Esophagus muscularis mucosa (tissue), 4 donors: ENCODE results near the gene POLQ. TPM values are rescaled to one million over a fixed set of nuclear protein-coding genes. Genes with fewer than 3 reads are reported as not detected.

Experiments used
- DNase-seq: peaks from one replicate; pipeline ENCODE4 v3.0.0-alpha.2; 2017; ENCODE audit errors: extremely low spot score
- H3K27ac ChIP-seq, 4 donors: fragments of 200-600 bp; sonication (generic); replicated peaks in 1 of 4; 1 replicate in 3 of 4; 2 replicates in 1 of 4; pipeline ENCODE4 v1.5.1; 2016 to 2019; ENCODE audit warnings: mild to moderate bottlenecking in 1 of 4
- H3K27me3 ChIP-seq, 4 donors: fragments of 200-600 bp; sonication (generic); one replicate each; pipeline versions ENCODE4 v1.5.1 to v1.6.0; 2016 to 2019
- H3K36me3 ChIP-seq, 4 donors: fragments of 200-600 bp; sonication (generic); one replicate each; pipeline ENCODE4 v1.5.1; 2016 to 2019
- H3K4me1 ChIP-seq, 4 donors: fragments of 200-600 bp; sonication (generic); one replicate each; pipeline ENCODE4 v1.5.1; 2016 to 2019
- H3K4me3 ChIP-seq, 4 donors: fragments of 200-600 bp; sonication (generic); 1 replicate in 2 of 4; 2 replicates in 2 of 4; pipeline ENCODE4 v1.5.1; 2016 to 2019; ENCODE audit warnings: mild to moderate bottlenecking in 4 of 4, moderate library complexity in 1 of 4
- H3K9me3 ChIP-seq, 4 donors: fragments of 200-600 bp; sonication (generic); 1 replicate in 3 of 4; 2 replicates in 1 of 4; pipeline ENCODE4 v1.5.1; 2016 to 2019
- CTCF ChIP-seq, 3 experiments: fragments of 200-600 bp in 2 of 3; fragments of 450-650 bp in 1 of 3; sonication (generic) in 2 of 3; IDR thresholded peaks; one replicate each; pipeline ENCODE4 v1.5.1; 2017 to 2019; ENCODE audit warnings: antibody characterized with exemption in 3 of 3, mild to moderate bottlenecking in 2 of 3, moderate library complexity in 1 of 3
- EP300 ChIP-seq: sonication (generic); formaldehyde crosslinking; IDR thresholded peaks from one replicate; pipeline ENCODE4 v1.6.1; 2017; ENCODE audit warnings: antibody characterized with exemption
- POLR2A ChIP-seq: fragments of 450-650 bp; IDR thresholded peaks from one replicate; pipeline ENCODE4 v1.6.1; 2017; ENCODE audit warnings: antibody characterized with exemption, moderate library complexity, mild to moderate bottlenecking, low read depth
- POLR2AphosphoS5 ChIP-seq, 2 donors: sonication (generic); formaldehyde crosslinking; IDR thresholded peaks; one replicate each; pipeline ENCODE4 v1.6.1; 2017; ENCODE audit warnings: antibody characterized with exemption in 2 of 2
- WGBS: methylation state at CpG from one replicate; pipeline ENCODE4 v1.1.5; 2018; 5-methylcytosine and 5-hydroxymethylcytosine counted together
- intact Hi-C: fragments of 100-400 bp; cut with DNase I; formaldehyde crosslinking; loops from one replicate; pipeline ENCODE4 v1.15.1; 2023
- total RNA-seq, 4 donors: library from RNA; depleted of rRNA; stranded (reverse); fragments of >200 nt; gene quantifications; one replicate each; pipeline versions ENCODE4 v1.1.0 to v1.2.1, GENCODE V29; 2016

The POLQ gene
- total RNA-seq, 4 donors from 2014 or later = under 0.01 to 0.40 (median 0.15) TPM

- Histone ChIP-seq H3K27me3 (no peaks in the 10 kb centered on the region), H3K27ac (no peak overlapping the region), H3K4me1 (no peaks in the 10 kb centered on the region), H3K36me3 (no peaks in the 10 kb centered on the region), H3K9me3 (no peaks in the 10 kb centered on the region), H3K4me3 (no peak overlapping the region)
- WGBS = 84% methylated on average over 3 of the region's 3 CpGs
- intact Hi-C loops = no loop called here
- no peak for DNase-seq
- no peak for TF ChIP-seq POLR2A
- TF ChIP-seq POLR2AphosphoS5 (IDR thresholded peaks at IDR 0.05) = no peak
- no peak for TF ChIP-seq CTCF (IDR thresholded peaks at IDR 0.05)
- no peak for TF ChIP-seq EP300
These were observed 109.1 kb downstream of the POLQ start for GRCh38 chr3:121436641-121437040.

- WGBS = 95% methylated on average over 2 of the region's 2 CpGs
- Histone ChIP-seq H3K4me1 (no peaks in the 10 kb centered on the region), H3K36me3 (no peaks in the 10 kb centered on the region), H3K4me3 (no peak overlapping the region), H3K27me3 (no peaks in the 10 kb centered on the region), H3K27ac (no peak overlapping the region), H3K9me3 (no peaks in the 10 kb centered on the region)
- intact Hi-C loops = no loop called here
- TF ChIP-seq POLR2AphosphoS5 (IDR thresholded peaks at IDR 0.05) (no peak), EP300 (no peak), POLR2A (no peak), CTCF (IDR thresholded peaks at IDR 0.05) (no peak)
- DNase-seq = no peak
These were observed 109.7 kb downstream of the POLQ start for GRCh38 chr3:121436074-121436473.

- WGBS = 62% methylated on average over 5 of the region's 5 CpGs
- Histone ChIP-seq H3K4me3 (peak overlapping the region; percentile 24 to 48 (median 39)), H3K9me3 (no peaks in the 10 kb centered on the region), H3K4me1 (no peaks in the 10 kb centered on the region), H3K36me3 (no peaks in the 10 kb centered on the region), H3K27me3 (no peaks in the 10 kb centered on the region), H3K27ac (no peak overlapping the region)
- intact Hi-C loops = no loop called here
- no peak for DNase-seq
- TF ChIP-seq EP300 = no peak
- no peak for TF ChIP-seq CTCF (IDR thresholded peaks at IDR 0.05)
- TF ChIP-seq POLR2A = no peak
- no peak for TF ChIP-seq POLR2AphosphoS5 (IDR thresholded peaks at IDR 0.05)
These were observed 113.9 kb downstream of the POLQ start for GRCh38 chr3:121431726-121432517.

- TF ChIP-seq EP300 (no peak), POLR2A (no peak), CTCF (IDR thresholded peaks at IDR 0.05) (no peak), POLR2AphosphoS5 (IDR thresholded peaks at IDR 0.05) (no peak)
- intact Hi-C loops = no loop called here
- Histone ChIP-seq H3K4me3 (no peak overlapping the region), H3K27me3 (no peaks in the 10 kb centered on the region), H3K36me3 (no peaks in the 10 kb centered on the region), H3K27ac (no peak overlapping the region), H3K4me1 (no peaks in the 10 kb centered on the region), H3K9me3 (no peaks in the 10 kb centered on the region)
- DNase-seq = no peak
These were observed 115.0 kb downstream of the POLQ start for GRCh38 chr3:121430664-121431215.
